HG02759 (cell line): ENCODE data around the gene FUZ.

ENCODE experiments used
- ATAC-seq: cut with Tn5 transposase; IDR thresholded peaks from one replicate; pipeline ENCODE4 v1.9.1; 2021; ENCODE audit warnings: mild to moderate bottlenecking, moderate library complexity; ENCODE audit not compliant: unreplicated experiment

FUZ gene

GRCh38 chr19:49807904-49808675 lies 5.0 kb downstream of the FUZ start:
- no peak for ATAC-seq

DNA sequence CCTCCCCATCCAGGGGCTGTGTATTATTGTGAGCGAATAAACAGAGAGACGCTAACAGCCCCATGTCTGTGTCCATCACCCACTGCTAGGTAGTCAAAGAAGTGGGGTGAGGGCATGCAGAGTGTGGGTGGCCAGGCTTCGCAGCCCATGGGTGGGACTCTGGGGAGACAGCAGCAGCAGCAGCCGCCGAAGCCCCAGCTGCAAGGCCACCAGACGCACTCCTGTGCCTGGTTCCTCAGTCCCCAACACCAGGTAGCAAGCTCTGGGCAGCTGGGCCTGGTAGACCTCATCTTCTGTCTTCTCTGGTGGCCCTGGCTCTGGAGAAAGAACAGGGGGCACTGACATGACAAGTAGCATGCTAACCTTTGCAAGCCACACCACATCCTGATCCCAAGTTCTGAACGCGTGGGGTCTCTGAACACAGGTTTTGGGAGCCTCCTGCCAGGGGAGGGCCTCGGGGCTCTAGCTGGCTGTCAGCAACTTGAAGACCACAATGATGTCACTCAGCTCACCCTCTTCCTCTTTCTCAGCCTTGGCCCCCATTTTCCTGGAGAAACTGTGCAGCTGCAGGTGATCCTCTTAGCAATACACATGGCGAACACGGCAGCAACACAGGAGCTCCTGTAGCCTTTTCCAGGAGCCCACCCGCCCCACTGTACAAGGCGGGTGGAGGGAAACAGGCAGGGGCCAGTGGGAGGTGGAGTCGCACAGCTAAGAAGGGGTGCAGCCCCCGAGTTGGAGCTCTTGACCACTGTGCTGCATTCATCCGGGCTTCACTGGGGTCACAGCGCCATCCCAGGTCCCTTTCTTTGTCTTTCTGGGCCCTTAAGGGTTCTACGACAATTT lies 5.8 kb downstream of the FUZ start:
- ATAC-seq: no peak

DNA sequence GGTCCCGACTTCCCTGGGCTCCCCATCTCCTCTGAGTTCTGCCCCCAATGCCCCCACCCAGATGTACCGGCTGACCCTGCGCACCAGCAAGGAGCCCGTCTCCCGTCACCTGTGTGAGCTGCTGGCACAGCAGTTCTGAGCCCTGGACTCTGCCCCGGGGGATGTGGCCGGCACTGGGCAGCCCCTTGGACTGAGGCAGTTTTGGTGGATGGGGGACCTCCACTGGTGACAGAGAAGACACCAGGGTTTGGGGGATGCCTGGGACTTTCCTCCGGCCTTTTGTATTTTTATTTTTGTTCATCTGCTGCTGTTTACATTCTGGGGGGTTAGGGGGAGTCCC lies 6.5 kb downstream of the FUZ start:
- no peak for ATAC-seq

DNA sequence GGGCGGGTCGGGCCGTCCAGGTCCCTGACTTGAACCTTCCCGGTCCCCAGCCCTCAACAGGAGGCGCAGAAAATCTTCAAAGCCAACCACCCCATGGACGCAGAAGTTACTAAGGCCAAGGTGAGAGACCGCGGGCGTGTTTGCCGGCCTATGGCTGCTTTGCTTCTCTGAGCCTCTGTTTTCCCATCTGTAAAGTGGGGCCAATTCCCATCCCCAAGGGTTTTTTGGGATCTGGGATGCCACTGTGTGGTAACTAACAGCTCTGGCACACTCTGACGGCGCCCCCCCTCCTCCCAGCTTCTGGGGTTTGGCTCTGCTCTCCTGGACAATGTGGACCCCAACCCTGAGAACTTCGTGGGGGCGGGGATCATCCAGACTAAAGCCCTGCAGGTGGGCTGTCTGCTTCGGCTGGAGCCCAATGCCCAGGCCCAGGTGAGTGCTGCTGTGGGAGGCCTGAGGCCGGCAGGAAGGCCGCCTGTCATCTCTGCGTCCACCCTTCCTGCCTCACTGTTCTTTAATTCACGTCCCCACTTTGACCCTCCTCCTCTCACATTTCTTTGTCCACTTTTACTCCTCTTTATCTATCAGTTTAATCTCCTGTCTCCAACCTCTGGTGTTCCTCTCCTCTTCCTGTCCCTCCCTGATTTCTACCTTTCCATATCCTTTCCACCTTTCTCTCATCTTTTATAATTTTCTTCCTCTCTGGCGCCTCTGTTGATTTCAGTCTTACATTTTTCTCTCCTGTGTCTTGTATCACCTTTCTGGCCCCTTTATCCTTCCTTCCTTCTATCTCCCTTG lies 7.1 kb downstream of the FUZ start:
- no peak for ATAC-seq

GRCh38 chr19:49803529-49803856 lies 9.6 kb downstream of the FUZ start:
- no peak for ATAC-seq

GRCh38 chr19:49802836-49803528 lies 10.1 kb downstream of the FUZ start:
- no peak for ATAC-seq

GRCh38 chr19:49801966-49802661 lies 11.0 kb downstream of the FUZ start:
- ATAC-seq: no peak

DNA sequence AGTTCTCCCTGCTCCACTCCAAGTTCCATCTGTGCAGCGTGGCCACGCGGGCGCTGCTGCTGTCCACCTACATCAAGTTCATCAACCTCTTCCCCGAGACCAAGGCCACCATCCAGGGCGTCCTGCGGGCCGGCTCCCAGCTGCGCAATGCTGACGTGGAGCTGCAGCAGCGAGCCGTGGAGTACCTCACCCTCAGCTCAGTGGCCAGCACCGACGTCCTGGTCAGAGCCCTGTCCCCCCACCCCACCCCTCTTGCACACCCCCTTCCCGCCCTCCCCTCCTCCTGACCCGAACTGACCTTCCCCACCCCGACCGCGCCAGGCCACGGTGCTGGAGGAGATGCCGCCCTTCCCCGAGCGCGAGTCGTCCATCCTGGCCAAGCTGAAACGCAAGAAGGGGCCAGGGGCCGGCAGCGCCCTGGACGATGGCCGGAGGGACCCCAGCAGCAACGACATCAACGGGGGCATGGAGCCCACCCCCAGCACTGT lies 11.6 kb downstream of the FUZ start:
- ATAC-seq: no peak

DNA sequence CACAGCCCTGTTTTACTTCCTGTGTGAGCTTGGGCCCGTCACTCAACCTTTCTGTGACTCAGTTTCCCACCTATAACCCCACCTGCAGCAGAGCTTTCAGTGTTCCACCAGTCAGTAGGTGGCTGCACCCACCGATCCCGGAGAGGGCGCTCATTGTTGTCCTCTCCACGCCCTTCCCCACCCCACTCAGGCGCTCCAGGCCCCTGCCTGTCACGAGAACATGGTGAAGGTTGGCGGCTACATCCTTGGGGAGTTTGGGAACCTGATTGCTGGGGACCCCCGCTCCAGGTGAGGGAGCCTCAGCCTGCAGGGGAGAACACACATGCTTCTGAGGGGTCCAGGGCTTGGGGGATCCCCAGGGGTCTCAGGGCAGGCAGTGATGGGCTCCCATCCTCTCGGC lies 12.3 kb downstream of the FUZ start:
- no peak for ATAC-seq

GRCh38 chr19:49799798-49800376 lies 13.2 kb downstream of the FUZ start:
- no peak for ATAC-seq

DNA sequence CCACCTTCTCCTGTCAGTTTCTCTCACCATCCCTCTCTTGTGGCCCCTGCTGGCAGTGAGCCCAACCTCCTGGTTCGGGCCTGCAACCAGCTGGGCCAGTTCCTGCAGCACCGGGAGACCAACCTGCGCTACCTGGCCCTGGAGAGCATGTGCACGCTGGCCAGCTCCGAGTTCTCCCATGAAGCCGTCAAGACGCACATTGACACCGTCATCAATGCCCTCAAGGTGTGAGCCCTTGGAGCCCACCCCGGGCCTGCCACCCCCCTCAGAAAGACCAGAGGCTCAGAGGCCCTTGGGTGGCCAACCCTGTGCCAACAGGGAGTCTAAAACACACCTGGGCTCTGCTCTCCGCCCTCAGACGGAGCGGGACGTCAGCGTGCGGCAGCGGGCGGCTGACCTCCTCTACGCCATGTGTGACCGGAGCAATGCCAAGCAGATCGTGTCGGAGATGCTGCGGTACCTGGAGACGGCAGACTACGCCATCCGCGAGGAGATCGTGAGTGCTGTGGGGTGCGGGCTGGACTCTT lies 13.8 kb downstream of the FUZ start:
- no peak for ATAC-seq

DNA sequence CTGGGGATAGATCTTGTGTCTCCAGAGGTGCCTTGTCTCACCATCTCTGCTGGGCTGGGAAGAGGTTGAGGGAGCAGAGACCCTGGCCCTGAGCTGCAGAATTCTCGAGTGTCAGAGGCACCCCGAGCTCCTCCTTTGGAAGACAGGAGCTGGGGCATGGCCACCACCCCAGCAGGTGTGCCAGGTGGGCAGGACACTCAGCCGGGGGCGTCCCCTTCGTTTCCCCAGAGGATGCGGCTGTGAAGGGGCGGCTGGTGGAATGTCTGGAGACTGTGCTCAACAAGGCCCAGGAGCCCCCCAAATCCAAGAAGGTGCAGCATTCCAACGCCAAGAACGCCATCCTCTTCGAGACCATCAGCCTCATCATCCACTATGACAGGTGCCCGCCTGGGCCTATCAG lies 14.5 kb downstream of the FUZ start:
- no peak for ATAC-seq

DNA sequence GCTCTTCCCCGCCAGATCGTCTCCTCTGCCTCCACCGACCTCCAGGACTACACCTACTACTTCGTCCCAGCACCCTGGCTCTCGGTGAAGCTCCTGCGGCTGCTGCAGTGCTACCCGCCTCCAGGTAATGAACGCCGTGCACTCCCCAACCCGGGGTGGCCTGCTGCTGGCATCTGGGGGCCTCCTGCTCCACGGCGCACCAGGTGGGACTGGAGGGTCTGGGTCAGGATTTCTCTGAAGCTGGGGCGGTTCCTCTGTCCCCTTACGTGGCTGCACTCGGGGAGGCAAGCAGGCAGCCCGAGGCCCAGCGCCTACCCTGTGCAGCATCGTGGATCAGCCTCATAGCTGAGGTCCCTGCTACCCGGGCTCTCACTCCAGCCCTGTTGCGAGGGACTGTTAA lies 17.5 kb downstream of the FUZ start:
- no peak for ATAC-seq

DNA sequence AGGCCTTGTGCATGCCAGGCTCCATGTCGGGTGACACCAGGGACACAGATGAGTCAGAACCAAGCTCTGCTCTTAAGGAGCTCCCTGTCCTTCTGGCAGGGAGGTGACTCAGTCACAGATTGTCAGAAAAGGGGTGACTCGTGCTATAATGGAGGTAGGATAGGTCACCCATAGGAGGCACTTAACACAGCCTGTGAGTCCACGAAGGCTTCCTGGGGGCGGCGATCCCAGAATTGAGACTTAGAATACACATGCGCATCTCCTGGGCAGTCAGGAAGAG lies 19.6 kb downstream of the FUZ start:
- ATAC-seq: no peak

DNA sequence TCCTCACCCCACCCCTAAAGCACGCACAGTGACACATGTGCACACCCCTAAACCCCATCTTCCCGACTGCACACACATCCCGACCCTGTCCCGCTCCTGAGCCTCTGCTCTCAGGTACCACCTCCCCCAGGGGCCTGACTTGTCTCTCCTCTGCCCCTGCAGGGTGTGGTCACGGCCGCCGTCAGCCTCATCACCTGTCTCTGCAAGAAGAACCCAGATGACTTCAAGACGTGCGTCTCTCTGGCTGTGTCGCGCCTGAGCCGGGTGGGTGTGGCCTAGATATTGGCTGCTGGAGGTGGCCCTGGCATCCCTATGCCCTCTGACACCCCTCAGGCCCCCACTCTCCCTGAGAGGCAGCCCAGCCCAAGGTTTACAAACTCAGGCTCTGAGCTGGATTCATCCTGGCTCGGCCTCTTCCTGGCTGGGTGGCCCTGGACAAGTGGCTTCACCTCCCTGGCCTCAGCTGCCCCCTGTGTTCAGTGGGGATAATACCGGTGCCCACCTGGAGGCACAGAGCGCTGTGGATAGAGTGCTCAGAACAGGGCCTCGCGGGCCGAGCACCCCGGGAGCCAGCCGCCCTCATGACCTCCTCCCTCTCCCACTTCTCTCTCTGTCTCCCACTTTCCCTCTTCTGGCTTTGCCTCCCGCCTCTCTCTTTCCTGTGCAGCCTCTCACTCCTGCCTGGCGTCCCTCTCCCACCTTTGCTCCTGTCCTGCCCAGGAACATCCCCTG lies 20.1 kb downstream of the FUZ start:
- no peak for ATAC-seq

GRCh38 chr19:49791776-49792445 lies 21.2 kb downstream of the FUZ start:
- no peak for ATAC-seq

- no peak for ATAC-seq
Observed at GRCh38 chr19:49790866-49791265, 22.2 kb downstream of the FUZ start.

DNA sequence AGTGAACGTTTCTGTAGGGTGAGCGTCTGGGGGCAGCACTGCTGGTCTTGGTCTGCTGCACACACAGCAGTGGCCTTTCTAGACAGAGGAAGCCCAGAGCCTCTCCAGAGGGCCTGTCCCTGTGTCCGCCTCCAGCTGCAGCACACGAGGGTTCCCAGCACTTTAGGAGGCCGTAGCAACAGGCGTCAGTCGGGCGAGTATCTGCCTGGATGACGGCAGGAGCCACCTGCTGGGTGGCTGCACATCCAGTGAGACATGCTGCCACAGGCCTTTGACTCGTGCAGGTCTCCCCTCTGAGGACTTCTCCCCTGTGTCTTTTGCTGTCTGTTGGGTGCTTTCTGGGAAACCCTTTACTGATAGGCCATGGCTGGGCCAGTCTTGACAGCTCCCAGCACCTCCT lies 24.2 kb downstream of the FUZ start:
- ATAC-seq: no peak

- no peak for ATAC-seq
Observed at GRCh38 chr19:49787746-49788145, 25.3 kb downstream of the FUZ start.
